CD4-positive, alpha-beta T cell (primary cell): Measurements from ENCODE around the gene PCSK1. TPM values are rescaled to one million over a fixed set of nuclear protein-coding genes. Genes with fewer than 3 reads are reported as not detected.

Experiments
- ATAC-seq: fragments of 200-7000 bp; cut with Tn5 transposase; one replicate; pipeline ENCODE4 v1.10.0; 2022; ENCODE audit warnings: mild to moderate bottlenecking; ENCODE audit not compliant: poor library complexity
- CTCF ChIA-PET: fragments of 350-600 bp; sonication (Branson Sonifier 250); formaldehyde crosslinking; loops from one replicate; lab custom pipeline; 2021; ENCODE audit warnings: antibody characterized with exemption, inconsistent platforms; lab: Charles Lee
- POLR2A ChIA-PET: fragments of 350-600 bp; sonication (Branson Sonifier 250); formaldehyde crosslinking; loops from one replicate; lab custom pipeline; 2021; ENCODE audit warnings: antibody characterized with exemption, inconsistent platforms; lab: Charles Lee
- DNase-seq, 14 experiments: peaks; one replicate each; pipeline ENCODE4 v3.0.0-alpha.2; 2013 to 2020; ENCODE audit warnings: mixed read lengths in 2 of 14
- H3K27ac ChIP-seq, 2 donors: one replicate each; pipeline versions ENCODE4 v1.5.1 to v1.7.0; 2013; ENCODE audit warnings: low read length in 2 of 2, low read depth in 1 of 2, mild to moderate bottlenecking in 1 of 2
- H3K27me3 ChIP-seq, 2 experiments: 1 replicate in 1 of 2; 2 replicates in 1 of 2; pipeline versions ENCODE4 v1.6.1 to v1.7.0; 2013; ENCODE audit warnings: low read length in 2 of 2, control low read depth in 1 of 2, mild to moderate bottlenecking in 1 of 2, moderate library complexity in 1 of 2; ENCODE audit not compliant: insufficient read depth in 2 of 2, control insufficient read depth in 1 of 2
- H3K36me3 ChIP-seq: one replicate; pipeline ENCODE4 v1.6.1; 2013; ENCODE audit warnings: low read length, control low read depth; ENCODE audit not compliant: insufficient read depth
- H3K4me1 ChIP-seq: one replicate; pipeline ENCODE4 v1.6.1; 2013; ENCODE audit warnings: low read length, control low read depth; ENCODE audit not compliant: insufficient read depth
- H3K4me3 ChIP-seq: one replicate; pipeline ENCODE4 v1.5.1; 2013; ENCODE audit warnings: mild to moderate bottlenecking, low read length, moderate library complexity
- H3K9me3 ChIP-seq, 2 experiments: 1 replicate in 1 of 2; 2 replicates in 1 of 2; pipeline versions ENCODE4 v1.6.1 to v1.7.0; 2013; ENCODE audit warnings: low read length in 2 of 2, mild to moderate bottlenecking in 2 of 2, control low read depth in 1 of 2, moderate library complexity in 1 of 2; ENCODE audit not compliant: control insufficient read depth in 1 of 2, insufficient read depth in 1 of 2
- H3K27ac Mint-ChIP-seq: one replicate; pipeline ENCODE4 v1.8.0; 2020; ENCODE audit warnings: mixed read lengths
- H3K27me3 Mint-ChIP-seq: one replicate; pipeline ENCODE4 v1.8.0; 2021; ENCODE audit warnings: mixed read lengths
- H3K36me3 Mint-ChIP-seq: one replicate; pipeline ENCODE4 v1.8.0; 2021; ENCODE audit warnings: low read depth, mixed read lengths
- H3K4me1 Mint-ChIP-seq: one replicate; pipeline ENCODE4 v1.8.0; 2021; ENCODE audit warnings: low read depth, mixed read lengths
- H3K4me3 Mint-ChIP-seq: one replicate; pipeline ENCODE4 v1.8.0; 2020; ENCODE audit warnings: mild to moderate bottlenecking, mixed read lengths
- H3K9me3 Mint-ChIP-seq: one replicate; pipeline ENCODE4 v1.8.0; 2020; ENCODE audit warnings: mixed read lengths
- CTCF ChIP-seq: fragments of 200-600 bp; IDR thresholded peaks from one replicate; pipeline ENCODE4 v1.8.0; 2022; ENCODE audit warnings: antibody characterized with exemption, mild to moderate bottlenecking
- intact Hi-C, 2 experiments: fragments of 100-400 bp; cut with DNase I in 1 of 2; cut with micrococcal nuclease in 1 of 2; formaldehyde crosslinking; loops; one replicate each; pipeline versions ENCODE4 v1.15.1 to v1.9.0; 2023 to 2025; cut with DNase I, micrococcal nuclease
- total RNA-seq, 174 experiments: library from RNA in 2 of 174; stranded (reverse) in 2 of 174; gene quantifications; one replicate each; pipeline ENCODE4 v1.2.3 and lab custom pipeline; 2021 to 2026

Gene PCSK1
- total RNA-seq, 2 experiments from 2014 or later, result not detected

GRCh38 chr5:96391921-96392320 is 41.1 kb downstream of the PCSK1 start:
- H3K27me3 Mint-ChIP-seq, result peaks cover 20% of the 10 kb centered on the region
- ChIA-PET POLR2A (no interaction called here), CTCF (interaction anchor here (0.5 to 1.0 kb wide), 2 partner anchors 9 to 182 kb away, joined by 3 read pairs; no protein-coding TSS in a partner anchor)
- Histone ChIP-seq H3K27me3 (peaks cover 4% of the 10 kb centered on the region in 2 experiments), H3K9me3 (no peaks in the 10 kb centered on the region), H3K36me3 (no peaks in the 10 kb centered on the region), H3K4me1 (no peaks in the 10 kb centered on the region), H3K4me3 (no peak overlapping the region), H3K27ac (no peak overlapping the region)
- no peak for TF ChIP-seq CTCF
- no peak overlapping the region for H3K27ac Mint-ChIP-seq
- ATAC-seq (no peak), DNase-seq (no peak)
- H3K4me3 Mint-ChIP-seq, result no peak overlapping the region
- H3K4me1 Mint-ChIP-seq, result no peaks in the 10 kb centered on the region
- intact Hi-C loops, result no loop called here
- no peaks in the 10 kb centered on the region for H3K36me3 Mint-ChIP-seq
- peaks cover 5% of the 10 kb centered on the region for H3K9me3 Mint-ChIP-seq

- TF ChIP-seq CTCF, result no peak
- H3K27ac Mint-ChIP-seq, result no peak overlapping the region
- Histone ChIP-seq H3K9me3 (no peaks in the 10 kb centered on the region), H3K36me3 (no peaks in the 10 kb centered on the region), H3K27ac (no peak overlapping the region), H3K4me3 (no peak overlapping the region), H3K4me1 (no peaks in the 10 kb centered on the region), H3K27me3 (peaks cover 0 to 4% of the 10 kb centered on the region in 2 experiments)
- CTCF ChIA-PET, result no interaction called here
- intact Hi-C loops, result no loop called here
- POLR2A ChIA-PET, result no interaction called here
- H3K4me3 Mint-ChIP-seq, result no peak overlapping the region
- no peaks in the 10 kb centered on the region for H3K4me1 Mint-ChIP-seq
- H3K36me3 Mint-ChIP-seq, result no peaks in the 10 kb centered on the region
- no peaks in the 10 kb centered on the region for H3K9me3 Mint-ChIP-seq
- no peak for ATAC-seq
- peaks cover 28% of the 10 kb centered on the region for H3K27me3 Mint-ChIP-seq
- DNase-seq, result no peak
Observed at GRCh38 chr5:96388176-96388575, 44.9 kb downstream of the PCSK1 start.

- Mint-ChIP-seq H3K36me3 (no peaks in the 10 kb centered on the region), H3K4me1 (no peaks in the 10 kb centered on the region), H3K4me3 (no peak overlapping the region), H3K27me3 (peaks cover 31% of the 10 kb centered on the region), H3K9me3 (no peaks in the 10 kb centered on the region), H3K27ac (no peak overlapping the region)
- Histone ChIP-seq H3K36me3 (no peaks in the 10 kb centered on the region), H3K27me3 (peaks cover 0 to 7% of the 10 kb centered on the region in 2 experiments), H3K9me3 (no peaks in the 10 kb centered on the region), H3K4me3 (no peak overlapping the region), H3K4me1 (no peaks in the 10 kb centered on the region), H3K27ac (no peak overlapping the region)
- ChIA-PET CTCF (no interaction called here), POLR2A (no interaction called here)
- intact Hi-C loops, result no loop called here
- DNase-seq, result no peak
- no peak for TF ChIP-seq CTCF
- ATAC-seq, result no peak
Observed at GRCh38 chr5:96387616-96388015, 45.4 kb downstream of the PCSK1 start.
